H1 (cell line): ENCODE data around the gene MYCBP2. TPM values are rescaled to one million over a fixed set of nuclear protein-coding genes. Genes with fewer than 3 reads are reported as not detected.

Source experiments
- CTCF ChIA-PET: fragments of 300-600 bp; sonication (Branson Sonifier 250); formaldehyde crosslinking; loops from one replicate; lab custom pipeline; 2021; ENCODE audit not compliant: partially characterized antibody; lab: Charles Lee
- POLR2A ChIA-PET: fragments of 300-600 bp; sonication (Branson Sonifier 250); formaldehyde crosslinking; loops from one replicate; lab custom pipeline; 2021; ENCODE audit warnings: inconsistent platforms; ENCODE audit not compliant: partially characterized antibody; lab: Charles Lee
- DNase-seq, 2 experiments: peaks; one replicate each; pipeline versions ENCODE4 v3.0.0 to v3.0.0-alpha.2; 2010 to 2022; ENCODE audit warnings: low spot score in 2 of 2, low read depth in 1 of 2, mixed read lengths in 1 of 2
- FAIRE-seq: peaks from 2 replicates; lab custom pipeline; 2011; peaks lifted over from hg19 to GRCh38; lab: Jason Lieb, UNC
- H2AFZ ChIP-seq: 2 replicates; pipeline ENCODE4 v1.8.1; 2012; ENCODE audit warnings: low read length, inconsistent platforms
- H2AK5ac ChIP-seq: 2 replicates; pipeline ENCODE4 v1.6.1; 2013; ENCODE audit warnings: low read depth, low read length
- H2BK120ac ChIP-seq: replicated peaks from 2 replicates; pipeline ENCODE3; 2013; ENCODE audit warnings: low read depth, low read length, inconsistent platforms
- H2BK12ac ChIP-seq: 2 replicates; pipeline ENCODE4 v1.6.1; 2013; ENCODE audit warnings: low read depth, low read length
- H2BK15ac ChIP-seq: 2 replicates; pipeline ENCODE4 v1.6.1; 2013; ENCODE audit warnings: low read length
- H2BK20ac ChIP-seq: 2 replicates; pipeline ENCODE4 v1.6.1; 2013; ENCODE audit warnings: low read length
- H2BK5ac ChIP-seq: 2 replicates; pipeline ENCODE4 v1.6.1; 2013; ENCODE audit warnings: low read depth, low read length
- H3K14ac ChIP-seq: 2 replicates; pipeline ENCODE4 v1.6.1; 2013; ENCODE audit warnings: inconsistent platforms; ENCODE audit not compliant: insufficient read length
- H3K18ac ChIP-seq: 2 replicates; pipeline ENCODE4 v1.6.1; 2013; ENCODE audit warnings: low read length; ENCODE audit errors: extremely low read depth
- H3K23ac ChIP-seq: 2 replicates; pipeline ENCODE4 v1.6.1; 2013; ENCODE audit warnings: inconsistent platforms; ENCODE audit not compliant: insufficient read length
- H3K23me2 ChIP-seq: 2 replicates; pipeline ENCODE4 v1.6.1; 2013; ENCODE audit warnings: low read depth, low read length
- H3K27ac ChIP-seq: 2 replicates; pipeline ENCODE4 v1.6.1; 2011; ENCODE audit warnings: low read depth, low read length, inconsistent platforms
- H3K27me3 ChIP-seq, 4 experiments: replicated peaks in 1 of 4; 1 replicate in 1 of 4; 2 replicates in 3 of 4; pipeline versions ENCODE4 v1.6.1 to v1.8.1; 2011 to 2013; ENCODE audit warnings: low read length in 3 of 4, mild to moderate bottlenecking in 3 of 4, inconsistent platforms in 2 of 4, mixed read lengths in 2 of 4, moderate library complexity in 1 of 4; ENCODE audit not compliant: control insufficient read depth in 3 of 4, insufficient read depth in 3 of 4; ENCODE audit errors: extremely low read depth in 1 of 4
- H3K36me3 ChIP-seq, 4 experiments: 2 replicates each; pipeline versions ENCODE4 v1.6.1 to v1.8.1; 2011 to 2013; ENCODE audit warnings: mild to moderate bottlenecking in 4 of 4, low read length in 3 of 4, moderate library complexity in 2 of 4, control low read depth in 1 of 4, inconsistent platforms in 1 of 4; ENCODE audit not compliant: insufficient read depth in 4 of 4, control insufficient read depth in 2 of 4
- H3K4ac ChIP-seq: replicated peaks from 2 replicates; pipeline ENCODE3; 2013; ENCODE audit warnings: low read length, low read depth, mixed read lengths, inconsistent platforms; ENCODE audit not compliant: insufficient read length
- H3K4me1 ChIP-seq, 4 experiments: replicated peaks in 1 of 4; 1 replicate in 1 of 4; 2 replicates in 3 of 4; pipeline versions ENCODE4 v1.6.1 to v1.8.1; 2011 to 2013; ENCODE audit warnings: low read length in 3 of 4, inconsistent platforms in 2 of 4, mixed read lengths in 1 of 4; ENCODE audit not compliant: insufficient read depth in 4 of 4, control insufficient read depth in 3 of 4
- H3K4me2 ChIP-seq, 2 experiments: 2 replicates each; pipeline versions ENCODE4 v1.6.1 to v1.8.1; 2011 to 2013; ENCODE audit warnings: low read depth in 2 of 2, low read length in 2 of 2, control low read depth in 1 of 2, inconsistent platforms in 1 of 2, mild to moderate bottlenecking in 1 of 2; ENCODE audit not compliant: insufficient read depth in 1 of 2
- H3K4me3 ChIP-seq, 4 experiments: fragments of 200-600, 300-600 bp in 1 of 4; sonication (generic), shearing (Covaris generic), sonication (Bioruptor Twin) in 1 of 4; 2 replicates each; pipeline versions ENCODE4 v1.5.1 to v1.8.1; 2011 to 2016; ENCODE audit warnings: low read length in 4 of 4, low read depth in 3 of 4, control low read depth in 2 of 4, inconsistent platforms in 2 of 4, mild to moderate bottlenecking in 2 of 4, mixed read lengths in 1 of 4, moderate library complexity in 1 of 4; ENCODE audit not compliant: insufficient read depth in 2 of 4; ENCODE audit errors: extremely low read depth in 1 of 4
- H3K56ac ChIP-seq: replicated peaks from 2 replicates; pipeline ENCODE3; 2013; ENCODE audit warnings: low read depth, mild to moderate bottlenecking, mixed read lengths, low read length, inconsistent platforms; ENCODE audit not compliant: insufficient read length
- H3K79me1 ChIP-seq: 2 replicates; pipeline ENCODE4 v1.6.1; 2013; ENCODE audit warnings: low read depth, low read length, control low read depth
- H3K79me2 ChIP-seq, 2 experiments: 2 replicates each; pipeline versions ENCODE4 v1.6.1 to v1.8.1; 2012 to 2013; ENCODE audit warnings: low read length in 2 of 2, mild to moderate bottlenecking in 2 of 2, inconsistent platforms in 1 of 2; ENCODE audit not compliant: insufficient read depth in 2 of 2, control insufficient read depth in 1 of 2
- H3K9ac ChIP-seq, 4 experiments: replicated peaks in 1 of 4; 1 replicate in 1 of 4; 2 replicates in 3 of 4; pipeline versions ENCODE4 v1.6.1 to v1.8.1; 2011 to 2013; ENCODE audit warnings: low read depth in 3 of 4, low read length in 3 of 4, control low read depth in 2 of 4, mild to moderate bottlenecking in 2 of 4, moderate library complexity in 2 of 4, inconsistent platforms in 1 of 4; ENCODE audit errors: extremely low read depth in 1 of 4
- H3K9me3 ChIP-seq, 2 experiments: 2 replicates each; pipeline versions ENCODE4 v1.6.1 to v1.8.1; 2012 to 2013; ENCODE audit warnings: mild to moderate bottlenecking in 2 of 2, moderate library complexity in 2 of 2, control low read depth in 1 of 2, inconsistent platforms in 1 of 2, low read depth in 1 of 2, low read length in 1 of 2, mixed read lengths in 1 of 2; ENCODE audit not compliant: insufficient read depth in 2 of 2
- H4K20me1 ChIP-seq, 2 experiments: replicated peaks in 1 of 2; 2 replicates each; pipeline versions ENCODE3 to v1.8.1; 2011 to 2013; ENCODE audit warnings: inconsistent platforms in 2 of 2, low read length in 2 of 2, mild to moderate bottlenecking in 1 of 2; ENCODE audit not compliant: insufficient read depth in 2 of 2, control insufficient read depth in 1 of 2
- H4K5ac ChIP-seq: 2 replicates; pipeline ENCODE4 v1.6.1; 2013; ENCODE audit warnings: low read length, low read depth, mixed read lengths, inconsistent platforms; ENCODE audit not compliant: insufficient read length
- H4K8ac ChIP-seq: 2 replicates; pipeline ENCODE4 v1.8.0; 2013; ENCODE audit warnings: mild to moderate bottlenecking, moderate library complexity, low read length, inconsistent platforms; ENCODE audit not compliant: insufficient read depth; ENCODE audit errors: extremely low read depth
- H4K91ac ChIP-seq: replicated peaks from 2 replicates; pipeline ENCODE3; 2013; ENCODE audit warnings: low read length, mixed read lengths, inconsistent platforms; ENCODE audit not compliant: insufficient read length
- KDM1A ChIP-seq: fragments of 200-600, 300-600 bp; sonication (generic); IDR thresholded peaks from 2 replicates; pipeline ENCODE4 v1.7.1; 2016; ENCODE audit warnings: mild to moderate bottlenecking, low read length, borderline replicate concordance
- KDM5A ChIP-seq: fragments of 200-600 bp; IDR thresholded peaks from 2 replicates; pipeline ENCODE4 v1.7.1; 2012; ENCODE audit warnings: mild to moderate bottlenecking, low read length, inconsistent platforms, mixed read lengths
- PHF8 ChIP-seq: fragments of 200-600 bp; sonication (generic); conservative IDR thresholded peaks from 2 replicates; pipeline ENCODE4 v1.7.1; 2012; ENCODE audit warnings: low read depth, mild to moderate bottlenecking, inconsistent platforms, low read length, moderate library complexity
- RFX5 ChIP-seq: IDR thresholded peaks from 2 replicates; pipeline ENCODE4 v1.6.1; 2011; ENCODE audit warnings: low read depth, low read length, improper control_type of control experiment, borderline replicate concordance
- SIRT6 ChIP-seq: IDR thresholded peaks from one replicate; pipeline ENCODE4 v1.7.1; 2012; ENCODE audit warnings: low read length, inconsistent platforms
- WGBS, 2 experiments: shearing (Covaris generic) in 1 of 2; methylation state at CpG; one replicate each; pipeline versions ENCODE4 v1.1.6 to v1.1.7; 2013 to 2015; ENCODE audit warnings: low lambda C conversion rate in 2 of 2, mixed read lengths in 2 of 2, inconsistent platforms in 1 of 2, low coverage in 1 of 2, missing lambda C conversion rate in 1 of 2; ENCODE audit not compliant: insufficient replicate concordance in 2 of 2, insufficient coverage in 1 of 2, insufficient read length in 1 of 2; ENCODE audit errors: extremely low coverage in 1 of 2, missing lambda C conversion rate in 1 of 2; 5-methylcytosine and 5-hydroxymethylcytosine counted together
- polyA plus RNA-seq, 7 experiments: library from polyadenylated mRNA; depleted of rRNA in 3 of 7; stranded (reverse) in 5 of 7; unstranded in 2 of 7; fragments of >200 nt in 5 of 7; fragments of 200-250 nt in 2 of 7; gene quantifications; 1 replicate in 5 of 7; 2 replicates in 1 of 7; 4 replicates in 1 of 7; pipeline versions ENCODE4 v1.2.1 to v1.2.3, GENCODE V29; 2011 to 2013; ENCODE audit warnings: missing spikeins in 2 of 7, mixed read lengths in 2 of 7
- total RNA-seq: library from RNA; stranded (reverse); fragmentation: NEBNext Ultra II Directional; extraction: Animal tissue kit (Norgen Biotek cat#: 25700); gene quantifications from 2 replicates; pipeline ENCODE4 v1.2.1, GENCODE V29; 2021
- TF ChIP-seq, protein P1 (sequence below): IDR thresholded peaks from 2 replicates; pipeline ENCODE4 v1.6.1; 2012; ENCODE audit warnings: inconsistent platforms

The MYCBP2 gene
- total and polyA plus RNA-seq, 2 of the 8 experiments (the other 6 are each of a cell fraction or from before 2014, with no cell fraction given) = 19.0 to 52.1 TPM

DNA sequence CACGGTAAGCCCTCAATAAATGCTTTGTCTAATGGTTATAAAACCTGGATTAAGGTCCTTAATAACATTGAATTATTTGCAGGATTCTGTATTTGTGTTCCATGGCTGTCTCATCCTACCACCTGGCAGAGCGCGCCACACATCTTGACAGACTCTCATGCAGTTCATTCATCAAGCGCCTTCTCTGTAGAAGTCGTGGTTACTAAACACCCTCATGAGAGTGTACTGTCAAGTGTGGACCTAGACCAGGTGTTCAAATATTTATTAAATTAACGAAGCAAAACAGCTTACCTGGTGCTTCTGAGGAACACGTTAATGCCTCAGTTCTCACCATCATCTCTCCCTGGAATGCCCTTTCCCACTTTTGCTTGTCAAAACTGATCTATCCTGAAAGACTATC, 286.8 kb downstream of the MYCBP2 start:
- no peak overlapping the region for H2BK120ac ChIP-seq
- FAIRE-seq (no peak), DNase-seq (no peak)
- H2BK5ac ChIP-seq = no peak overlapping the region
- TF ChIP-seq KDM5A (no peak), KDM1A (no peak), RFX5 (no peak), SIRT6 (no peak), PHF8 (no peak)
- TF ChIP-seq, protein P1, sequence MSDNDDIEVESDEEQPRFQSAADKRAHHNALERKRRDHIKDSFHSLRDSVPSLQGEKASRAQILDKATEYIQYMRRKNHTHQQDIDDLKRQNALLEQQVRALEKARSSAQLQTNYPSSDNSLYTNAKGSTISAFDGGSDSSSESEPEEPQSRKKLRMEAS = no peak
- H3K79me1 ChIP-seq = no peaks in the 10 kb centered on the region
- no peaks in the 10 kb centered on the region for H3K23me2 ChIP-seq
- no peak overlapping the region for H2AFZ ChIP-seq
- POLR2A ChIA-PET = no interaction called here
- H4K5ac ChIP-seq = no peak overlapping the region
- no peak overlapping the region for H3K14ac ChIP-seq
- H2BK12ac ChIP-seq = no peak overlapping the region
- H3K9ac ChIP-seq = no peak overlapping the region
- CTCF ChIA-PET = no interaction called here
- no peak overlapping the region for H3K4me3 ChIP-seq
- no peaks in the 10 kb centered on the region for H3K27me3 ChIP-seq
- H3K4me2 ChIP-seq = no peak overlapping the region
- no peak overlapping the region for H2BK15ac ChIP-seq
- WGBS, 2 experiments = 94% methylated on average over 7 of the region's 7 CpGs; no CpG with 5 or more reads in 1 of the 2 experiments
- H3K18ac ChIP-seq = no peak overlapping the region
- H2AK5ac ChIP-seq = no peak overlapping the region
- H3K36me3 ChIP-seq = peaks cover 0 to 3% (median under 1%) of the 10 kb centered on the region in 4 experiments; a peak in 3 of 8 replicates
- H2BK20ac ChIP-seq = no peak overlapping the region
- no peak overlapping the region for H4K8ac ChIP-seq
- H3K4me1 ChIP-seq = no peaks in the 10 kb centered on the region
- H3K9me3 ChIP-seq = no peaks in the 10 kb centered on the region
- no peak overlapping the region for H3K4ac ChIP-seq
- H4K20me1 ChIP-seq = no peaks in the 10 kb centered on the region
- H3K79me2 ChIP-seq = no peaks in the 10 kb centered on the region
- H3K27ac ChIP-seq = no peak overlapping the region
- no peak overlapping the region for H4K91ac ChIP-seq
- H3K23ac ChIP-seq = no peak overlapping the region
- no peak overlapping the region for H3K56ac ChIP-seq
